Adipose tissue (tissue), 3 donors: Measurements from ENCODE around the gene SP9. TPM values are rescaled to one million over a fixed set of nuclear protein-coding genes. Genes with fewer than 3 reads are reported as not detected.
"Not testable (repeated sequence)": the region's sequence is repeated elsewhere in the genome, so short reads cannot be mapped to it uniquely, and the experiment has no call there.

Experiments
- H3K27ac ChIP-seq: one replicate; pipeline ENCODE4 v1.5.1; 2013; ENCODE audit warnings: low read depth, low read length
- WGBS, 3 donors: extraction: QIAGEN DNeasy Blood & Tissue Kit; methylation state at CpG; one replicate each; pipeline ENCODE4 v1.1.7; 2013; 5-methylcytosine and 5-hydroxymethylcytosine counted together
- polyA plus RNA-seq, 3 donors: library from polyadenylated mRNA; stranded (reverse); fragments of 200-250 nt; gene quantifications; one replicate each; pipeline ENCODE4 v1.2.3, GENCODE V29; 2013
- donor health status: healthy with polysubstance abuse.
- donor health status: Bipolar disorder and iron deficiency.
- donor health status: healthy.

Gene SP9
- polyA plus RNA-seq, 3 donors = not detected

DNA sequence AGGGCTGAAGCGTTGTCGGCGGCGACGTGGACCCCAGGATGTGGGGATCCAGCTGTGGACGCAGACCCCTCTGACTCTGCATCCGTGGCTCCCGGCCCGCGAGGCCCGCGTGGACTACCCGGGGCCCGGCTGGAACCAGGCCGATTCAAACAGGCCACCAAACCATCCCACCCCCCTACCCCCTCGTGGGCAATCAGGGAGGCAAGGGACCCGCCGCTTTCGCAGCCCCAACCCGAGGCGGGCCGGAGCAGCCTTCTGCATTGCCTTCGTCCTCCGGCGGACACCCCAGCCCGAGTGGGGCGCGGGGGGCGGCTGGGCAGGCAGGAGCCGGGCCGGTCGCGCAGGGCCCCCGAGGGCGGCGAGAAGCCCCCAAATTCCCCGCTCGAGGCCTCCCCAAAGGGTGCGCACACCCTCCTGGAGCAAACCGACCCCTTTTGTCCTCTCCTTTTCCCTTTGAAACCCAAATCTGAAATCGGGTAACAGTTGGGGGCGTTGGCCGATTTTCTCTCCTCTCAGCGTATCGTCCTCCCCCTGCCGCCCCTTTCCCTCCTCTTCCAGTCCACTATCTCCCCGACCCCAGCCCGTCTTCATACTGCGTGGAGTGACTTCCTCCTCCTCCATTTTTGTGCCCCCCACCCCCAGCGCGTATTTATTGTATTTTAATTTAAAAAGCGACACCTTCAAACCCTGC, 7.4 kb downstream of the SP9 start:
- WGBS, 3 donors = 4 to 8% (median 5%) methylated on average over 51 to 52 of the region's 52 CpGs
- no peak overlapping the region for H3K27ac ChIP-seq

GRCh38 chr2:174342686-174343342, 8.1 kb downstream of the SP9 start:
- 11 to 13% (median 12%) methylated on average over 29 of the region's 29 CpGs for WGBS, 3 donors
- no peak overlapping the region for H3K27ac ChIP-seq

DNA sequence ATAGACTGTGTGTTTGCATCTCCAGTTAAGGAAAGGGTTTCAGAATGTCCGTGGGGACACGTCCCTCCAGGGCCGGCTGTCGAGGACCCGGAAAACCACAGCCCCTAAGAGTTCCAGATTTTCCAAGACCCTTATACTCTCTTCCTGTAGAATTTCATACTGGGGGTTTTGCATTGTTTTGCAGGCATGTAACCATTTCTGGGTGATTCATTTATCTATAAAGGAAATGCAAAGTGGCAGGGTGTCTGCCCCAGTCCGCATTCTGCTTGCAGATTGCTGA, 8.5 kb downstream of the SP9 start:
- 9 to 18% (median 13%) methylated on average over 6 of the region's 6 CpGs for WGBS, 3 donors
- no peak overlapping the region for H3K27ac ChIP-seq

- WGBS, 3 donors = 16 to 20% (median 19%) methylated on average over 50 to 57 of the region's 57 CpGs
- no peak overlapping the region for H3K27ac ChIP-seq
These were observed 9.1 kb downstream of the SP9 start for GRCh38 chr2:174343623-174344455.

DNA sequence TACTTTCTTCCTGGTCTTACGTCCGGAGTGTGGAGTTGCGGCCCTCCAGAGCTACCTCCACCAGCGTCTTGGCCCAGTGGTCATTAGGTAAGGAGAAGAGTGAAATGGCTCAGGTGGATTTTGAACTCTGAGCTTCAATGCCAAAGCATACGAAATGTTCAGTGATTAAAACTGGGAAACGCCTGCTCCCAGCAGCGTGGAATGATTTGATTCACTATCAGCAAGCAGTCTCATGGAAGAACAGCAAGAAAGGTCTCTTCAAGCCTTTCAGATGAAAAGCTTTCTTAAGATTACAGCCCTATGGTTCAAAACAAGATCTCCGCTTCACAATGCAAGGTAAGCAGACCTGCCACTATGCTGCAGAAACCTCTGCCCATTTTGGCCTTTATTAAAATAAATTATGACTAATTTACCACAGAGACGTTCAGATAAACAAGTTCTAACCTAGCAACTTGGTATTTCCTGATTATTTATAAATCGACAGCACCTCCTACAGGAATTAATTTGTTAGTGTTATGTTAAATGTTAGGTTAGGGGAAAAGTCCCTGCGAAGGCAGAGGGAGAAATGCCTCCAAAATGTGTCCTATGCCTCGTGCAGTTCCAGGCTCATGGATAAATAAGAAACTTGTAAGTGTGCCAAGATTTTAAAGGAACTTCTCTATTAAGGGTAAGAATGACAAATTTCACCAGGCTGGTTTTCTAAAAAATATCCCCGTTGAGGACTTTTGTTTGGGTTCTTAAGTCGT, 10.1 kb downstream of the SP9 start:
- H3K27ac ChIP-seq = no peak overlapping the region
- 41 to 42% (median 41%) methylated on average over 14 of the region's 14 CpGs for WGBS, 3 donors

DNA sequence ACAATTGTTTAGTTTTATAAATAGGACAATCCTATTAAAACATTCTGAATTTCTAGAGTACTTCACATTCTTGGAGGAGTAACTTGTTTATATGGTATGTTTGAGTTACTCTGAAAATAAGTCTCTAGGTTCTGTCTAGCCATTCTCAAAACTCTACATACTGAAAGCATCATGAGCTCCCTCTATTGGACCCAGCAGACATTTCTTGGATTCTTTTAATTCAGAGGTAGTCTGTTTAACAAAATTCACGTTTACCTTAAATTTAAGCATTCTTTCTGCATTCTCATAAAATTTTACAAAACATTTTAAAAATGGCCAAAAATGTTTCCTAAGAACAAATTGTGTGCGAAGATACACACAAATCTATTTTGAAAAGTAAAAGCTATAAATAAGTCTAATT, 15.3 kb downstream of the SP9 start:
- WGBS, 3 donors = 81 to 86% (median 83%) methylated on average over 2 of the region's 2 CpGs
- H3K27ac ChIP-seq = no peak overlapping the region

DNA sequence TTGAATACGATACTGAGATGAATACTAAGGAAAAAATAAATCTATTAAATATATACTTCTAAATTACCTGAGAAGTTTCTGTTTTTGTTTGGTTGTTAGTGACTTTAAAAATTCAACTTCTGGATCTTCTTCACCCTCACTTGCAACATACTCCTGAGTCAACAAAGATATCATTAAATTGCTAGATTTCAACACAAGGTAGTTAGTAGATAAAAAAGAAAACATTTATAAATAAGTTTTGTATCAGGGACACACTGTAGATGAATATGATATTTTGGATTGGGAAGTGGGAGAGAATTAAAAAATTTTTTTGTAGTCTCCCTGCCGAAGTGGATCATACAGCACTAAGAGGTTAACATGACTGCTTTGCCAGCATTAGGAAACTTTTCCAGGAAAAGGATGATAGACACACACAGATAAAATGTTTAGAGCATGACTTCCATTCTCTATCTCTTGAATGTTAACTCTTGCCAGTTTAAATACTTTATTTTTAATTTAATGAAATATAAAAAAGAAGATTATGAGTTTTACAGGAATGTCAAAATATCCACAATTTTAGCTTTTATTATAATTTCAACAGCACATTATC, 15.9 kb downstream of the SP9 start:
- no peak overlapping the region for H3K27ac ChIP-seq
- 87 to 98% (median 88%) methylated on average over 2 of the region's 2 CpGs for WGBS, 3 donors

- no peak overlapping the region for H3K27ac ChIP-seq
- 90 to 100% (median 99%) methylated on average over 1 of the region's 1 CpG for WGBS, 3 donors
These were observed 18.2 kb downstream of the SP9 start for GRCh38 chr2:174353004-174353403.

DNA sequence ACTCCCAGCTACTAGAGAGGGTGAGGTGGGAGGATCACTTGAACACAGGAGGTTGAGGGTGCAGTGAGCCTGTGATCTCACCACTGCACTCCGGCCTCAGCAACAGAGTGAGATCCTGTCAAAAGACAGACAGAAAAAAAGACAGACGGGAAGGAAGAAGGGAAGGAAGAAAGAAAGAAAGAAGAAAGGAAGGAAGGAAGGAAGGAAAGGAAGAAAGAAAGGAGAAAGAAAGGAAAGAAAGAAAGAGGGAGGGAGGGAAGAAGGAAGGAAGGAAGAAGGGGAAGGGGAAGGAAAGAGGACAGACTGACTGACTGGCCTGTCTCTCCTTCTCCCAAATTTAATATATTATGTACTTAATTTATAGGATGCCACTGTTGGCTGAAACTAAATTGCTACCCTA, 21.6 kb downstream of the SP9 start:
- WGBS, 3 donors = 84 to 96% (median 88%) methylated on average over 2 of the region's 2 CpGs
- no peak overlapping the region for H3K27ac ChIP-seq

GRCh38 chr2:174359663-174360062, 24.9 kb downstream of the SP9 start:
- WGBS, 3 donors = 97 to 100% (median 99%) methylated on average over 4 of the region's 4 CpGs

DNA sequence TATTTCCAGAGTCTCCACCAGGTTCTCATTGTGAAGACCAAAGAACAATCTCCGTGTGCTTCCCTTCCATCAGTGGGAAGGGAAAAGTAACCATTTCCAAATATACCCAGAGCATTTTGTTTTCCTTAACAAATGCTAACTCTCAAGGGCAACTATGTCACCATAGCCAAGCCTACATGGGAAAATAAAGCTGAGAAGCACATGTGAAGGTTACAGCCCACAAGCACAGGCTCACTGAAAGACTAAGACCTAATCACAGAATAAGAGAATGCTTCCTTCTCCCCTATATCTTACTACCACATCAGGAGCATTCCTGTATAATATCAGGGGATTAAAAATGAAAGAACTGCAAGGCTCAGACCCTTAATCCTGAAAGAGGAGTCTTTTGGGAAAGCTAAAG, 28.2 kb downstream of the SP9 start:
- no peak overlapping the region for H3K27ac ChIP-seq
- WGBS, 3 donors = 38 to 100% (median 95%) methylated on average over 1 of the region's 1 CpG

More at GRCh38 chr2:174359663-174360062, 24.9 kb downstream of the SP9 start:
- H3K27ac ChIP-seq = not testable (repeated sequence)

GRCh38 chr2:174363492-174364225, 28.9 kb downstream of the SP9 start:
- not testable (repeated sequence) for H3K27ac ChIP-seq
- WGBS, 3 donors = 96 to 99% (median 98%) methylated on average over 6 of the region's 6 CpGs

DNA sequence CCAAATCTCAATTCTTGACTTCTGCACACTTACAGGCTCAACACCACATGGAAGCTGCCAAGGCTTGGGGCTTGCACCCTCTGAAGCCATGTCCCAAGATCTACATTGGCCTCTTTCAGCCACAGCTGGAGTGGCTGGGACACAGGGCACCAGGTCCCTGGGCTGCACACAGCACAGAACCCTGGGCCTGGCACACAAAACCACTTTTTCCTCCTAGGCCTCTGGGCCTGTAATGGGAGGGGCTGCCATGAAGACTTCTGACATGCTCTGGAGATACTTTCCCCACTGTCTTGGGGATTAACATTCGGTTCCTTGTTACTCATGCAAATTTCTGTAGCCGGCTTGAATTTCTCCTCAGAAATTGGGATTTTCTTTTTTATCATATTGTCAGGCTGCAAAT, 29.9 kb downstream of the SP9 start:
- H3K27ac ChIP-seq = no peak overlapping the region
- WGBS, 3 donors = 97 to 100% (median 98%) methylated on average over 2 of the region's 2 CpGs

- H3K27ac ChIP-seq = no peak overlapping the region
- WGBS, 3 donors = 70 to 98% (median 89%) methylated on average over 2 of the region's 2 CpGs
These were observed 30.8 kb downstream of the SP9 start for GRCh38 chr2:174365571-174365970.

DNA sequence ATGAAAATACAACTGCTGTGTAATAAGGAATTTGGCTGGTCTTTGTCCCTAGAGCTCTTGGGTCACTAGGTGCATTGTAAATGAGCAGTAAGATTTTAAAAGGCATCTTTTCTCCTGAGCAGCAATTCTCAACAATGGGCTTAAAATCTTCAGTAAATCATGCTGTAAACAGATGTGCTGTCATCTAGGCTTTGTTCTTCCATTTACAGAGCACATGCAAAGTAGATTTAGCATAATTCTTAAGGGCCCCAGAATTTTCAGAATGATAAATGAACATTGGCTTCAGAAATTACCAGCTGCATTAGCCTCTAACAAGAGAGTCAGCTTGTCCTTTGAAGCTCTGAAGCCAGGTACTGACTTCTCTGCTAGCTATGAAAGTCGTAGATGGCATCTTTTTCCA, 33.9 kb downstream of the SP9 start:
- WGBS, 3 donors = 77 to 91% (median 79%) methylated on average over 1 of the region's 1 CpG
- no peak overlapping the region for H3K27ac ChIP-seq

- no peak overlapping the region for H3K27ac ChIP-seq
- 90 to 93% (median 91%) methylated on average over 2 of the region's 2 CpGs for WGBS, 3 donors
These were observed 42.2 kb downstream of the SP9 start for GRCh38 chr2:174376967-174377366.

DNA sequence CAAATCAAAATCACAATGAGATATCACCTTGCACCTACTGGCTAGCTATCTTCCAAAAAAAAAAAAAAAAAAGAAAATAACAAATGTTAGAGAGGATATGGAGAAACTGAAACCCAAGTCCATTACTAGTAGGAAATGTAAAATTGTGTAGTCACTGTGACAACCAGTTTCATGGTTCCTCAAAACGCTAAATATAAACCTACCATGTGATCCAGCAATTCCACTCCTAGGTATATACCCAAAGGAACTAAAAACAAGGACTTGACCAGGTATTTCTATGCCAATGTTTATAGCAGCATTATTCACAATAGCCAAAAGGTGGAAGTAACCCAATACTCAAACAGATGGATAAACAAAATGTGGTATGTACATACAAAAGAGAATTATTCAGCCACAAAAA, 49.0 kb downstream of the SP9 start:
- 49 to 80% (median 58%) methylated on average over 1 of the region's 1 CpG for WGBS, 3 donors
- no peak overlapping the region for H3K27ac ChIP-seq

- H3K27ac ChIP-seq = no peak overlapping the region
- 90 to 93% (median 93%) methylated on average over 3 of the region's 3 CpGs for WGBS, 3 donors
These were observed 50.4 kb downstream of the SP9 start for GRCh38 chr2:174385201-174385600.
